Vagina (tissue), 2 donors: ENCODE data around the gene SMDT1. TPM values are rescaled to one million over a fixed set of nuclear protein-coding genes. Genes with fewer than 3 reads are reported as not detected.
A peak's percentile ranks its signal among the peaks of the same experiment; 100 is the strongest.
"Not testable (repeated sequence)": the region's sequence is repeated elsewhere in the genome, so short reads cannot be mapped to it uniquely, and the experiment has no call there.

Experiments
- DNase-seq, 2 donors: peaks; one replicate each; pipeline ENCODE4 v3.0.0-alpha.2; 2017; ENCODE audit errors: extremely low spot score in 2 of 2
- H3K27ac ChIP-seq: fragments of 200-600 bp; sonication (generic); one replicate; pipeline ENCODE4 v1.5.1; 2019
- H3K27me3 ChIP-seq: fragments of 200-600 bp; sonication (generic); one replicate; pipeline ENCODE4 v1.5.1; 2019
- H3K36me3 ChIP-seq, 2 donors: fragments of 200-600 bp; sonication (generic); one replicate each; pipeline ENCODE4 v1.5.1; 2017 to 2019
- H3K4me1 ChIP-seq: fragments of 200-600 bp; sonication (generic); one replicate; pipeline ENCODE4 v1.5.1; 2019
- H3K4me3 ChIP-seq, 2 donors: fragments of 200-600 bp; sonication (generic); 1 replicate in 1 of 2; 2 replicates in 1 of 2; pipeline ENCODE4 v1.5.1; 2016 to 2019
- H3K9me3 ChIP-seq: fragments of 200-600 bp; sonication (generic); one replicate; pipeline ENCODE4 v1.5.1; 2019
- POLR2A ChIP-seq, 2 donors: fragments of 450-650 bp; IDR thresholded peaks; one replicate each; pipeline ENCODE4 v1.6.1; 2017; ENCODE audit warnings: antibody characterized with exemption in 2 of 2, mild to moderate bottlenecking in 2 of 2, moderate library complexity in 2 of 2
- POLR2AphosphoS5 ChIP-seq, 2 donors: sonication (generic); formaldehyde crosslinking; IDR thresholded peaks; one replicate each; pipeline ENCODE4 v1.9.0; 2017; ENCODE audit warnings: antibody characterized with exemption in 2 of 2, mild to moderate bottlenecking in 2 of 2, low read depth in 1 of 2; ENCODE audit not compliant: insufficient read depth in 1 of 2
- intact Hi-C: fragments of 100-400 bp; cut with DNase I; formaldehyde crosslinking; loops from one replicate; pipeline ENCODE4 v1.15.1; 2023
- total RNA-seq: library from RNA; depleted of rRNA; stranded (reverse); fragments of >200 nt; gene quantifications from one replicate; pipeline ENCODE4 v1.2.3, GENCODE V29; 2016
- TF ChIP-seq, protein P1 (sequence below), 3 experiments: fragments of 450-650 bp in 2 of 3; fragments of 200-600 bp in 1 of 3; sonication (generic) in 1 of 3; IDR thresholded peaks; one replicate each; pipeline ENCODE4 v1.5.1; 2017 to 2019; ENCODE audit warnings: antibody characterized with exemption in 3 of 3, mild to moderate bottlenecking in 2 of 3, moderate library complexity in 2 of 3

The SMDT1 gene
- total RNA-seq, 1 donor from 2014 or later, result 40.3 TPM

- no peaks in the 10 kb centered on the region for H3K27me3 ChIP-seq
- intact Hi-C loops, result no loop called here
- peaks cover 0 to 38% of the 10 kb centered on the region in 2 donors for H3K36me3 ChIP-seq
- H3K27ac ChIP-seq, result no peak overlapping the region
- TF ChIP-seq, protein P1, sequence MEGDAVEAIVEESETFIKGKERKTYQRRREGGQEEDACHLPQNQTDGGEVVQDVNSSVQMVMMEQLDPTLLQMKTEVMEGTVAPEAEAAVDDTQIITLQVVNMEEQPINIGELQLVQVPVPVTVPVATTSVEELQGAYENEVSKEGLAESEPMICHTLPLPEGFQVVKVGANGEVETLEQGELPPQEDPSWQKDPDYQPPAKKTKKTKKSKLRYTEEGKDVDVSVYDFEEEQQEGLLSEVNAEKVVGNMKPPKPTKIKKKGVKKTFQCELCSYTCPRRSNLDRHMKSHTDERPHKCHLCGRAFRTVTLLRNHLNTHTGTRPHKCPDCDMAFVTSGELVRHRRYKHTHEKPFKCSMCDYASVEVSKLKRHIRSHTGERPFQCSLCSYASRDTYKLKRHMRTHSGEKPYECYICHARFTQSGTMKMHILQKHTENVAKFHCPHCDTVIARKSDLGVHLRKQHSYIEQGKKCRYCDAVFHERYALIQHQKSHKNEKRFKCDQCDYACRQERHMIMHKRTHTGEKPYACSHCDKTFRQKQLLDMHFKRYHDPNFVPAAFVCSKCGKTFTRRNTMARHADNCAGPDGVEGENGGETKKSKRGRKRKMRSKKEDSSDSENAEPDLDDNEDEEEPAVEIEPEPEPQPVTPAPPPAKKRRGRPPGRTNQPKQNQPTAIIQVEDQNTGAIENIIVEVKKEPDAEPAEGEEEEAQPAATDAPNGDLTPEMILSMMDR (IDR thresholded peaks at IDR 0.05), result no peak
- TF ChIP-seq POLR2A (IDR thresholded peaks at IDR 0.05), result no peak
- TF ChIP-seq POLR2AphosphoS5 (IDR thresholded peaks at IDR 0.05; ENCODE audit: insufficient read depth in 1 of 2, low read depth in 1 of 2), result no peak
- DNase-seq, result no peak
- no peak overlapping the region for H3K4me3 ChIP-seq
- H3K4me1 ChIP-seq, result peaks cover 33% of the 10 kb centered on the region
- no peaks in the 10 kb centered on the region for H3K9me3 ChIP-seq
These were observed 5.4 kb downstream of the SMDT1 start for GRCh38 chr22:42084874-42085273.

DNA sequence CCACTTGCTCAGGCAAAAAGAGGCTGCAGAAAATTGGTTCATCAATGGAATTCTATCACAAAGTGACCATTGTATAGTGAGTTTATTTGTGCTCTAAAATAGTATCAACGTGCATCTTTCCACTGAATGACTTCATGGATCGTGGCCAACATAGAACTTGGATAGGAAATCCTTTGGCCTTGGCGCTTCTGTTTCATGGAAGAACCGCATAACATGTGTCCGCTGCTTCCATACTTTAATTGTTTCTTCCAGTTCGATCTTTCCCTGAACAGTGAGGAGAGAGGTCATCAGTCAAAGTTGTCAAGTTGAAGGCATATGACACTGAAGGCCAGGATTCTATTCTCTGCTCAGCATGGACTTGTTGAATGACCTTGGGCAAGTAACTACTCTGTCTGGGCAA, 6.6 kb downstream of the SMDT1 start:
- intact Hi-C loops, result no loop called here
- H3K4me3 ChIP-seq, result no peak overlapping the region
- H3K9me3 ChIP-seq, result no peaks in the 10 kb centered on the region
- peaks cover 0 to 38% of the 10 kb centered on the region in 2 donors for H3K36me3 ChIP-seq
- no peak for DNase-seq
- no peaks in the 10 kb centered on the region for H3K27me3 ChIP-seq
- H3K27ac ChIP-seq, result no peak overlapping the region
- peaks cover 29% of the 10 kb centered on the region for H3K4me1 ChIP-seq
- TF ChIP-seq POLR2AphosphoS5 (IDR thresholded peaks at IDR 0.05; ENCODE audit: insufficient read depth in 1 of 2, low read depth in 1 of 2), result no peak
- TF ChIP-seq, protein P1 (IDR thresholded peaks at IDR 0.05), result no peak
- TF ChIP-seq POLR2A (IDR thresholded peaks at IDR 0.05), result no peak

DNA sequence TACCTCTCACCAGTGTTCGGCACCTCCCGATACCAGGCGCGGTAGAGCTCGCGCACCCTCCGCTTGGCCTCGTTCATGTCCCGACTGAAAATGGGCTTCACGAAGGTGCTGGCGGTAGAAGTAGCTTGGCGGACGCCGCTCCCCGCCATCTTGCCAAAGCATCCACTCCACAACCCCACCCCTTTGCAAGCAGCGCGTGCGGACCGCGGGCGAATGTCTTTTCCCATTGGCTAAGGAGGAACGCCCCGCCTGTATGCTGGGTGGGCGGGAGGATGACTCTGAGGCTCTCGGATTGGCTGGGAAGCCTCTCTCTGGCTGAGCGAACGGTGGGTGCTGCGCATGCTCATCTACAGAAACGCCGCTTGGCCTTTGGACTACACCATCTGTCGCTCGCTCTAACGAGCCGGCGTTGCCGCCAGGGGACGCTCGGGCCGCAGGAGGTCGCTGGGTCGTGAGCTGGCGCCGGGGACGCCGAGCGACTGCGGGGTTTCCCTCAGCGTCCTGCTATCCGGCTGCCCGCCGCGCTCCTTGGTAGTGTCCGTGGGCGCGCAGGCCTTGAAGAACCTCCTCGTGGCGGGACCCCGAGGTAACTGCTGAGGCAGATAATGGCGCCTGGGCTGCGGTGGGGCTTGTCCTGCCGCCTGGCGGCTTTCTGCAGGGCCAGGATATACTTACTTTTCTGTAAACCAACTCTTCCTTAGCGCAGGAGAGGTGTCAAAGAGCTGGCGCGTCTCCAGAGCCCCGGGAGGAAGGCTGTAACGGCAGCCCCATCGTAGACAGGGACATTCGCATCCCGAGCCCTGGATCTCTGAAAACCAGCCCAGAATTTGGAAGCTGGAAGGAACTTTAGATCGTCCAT, 11.3 kb downstream of the SMDT1 start, which contains the start of gene NDUFA6:
NDUFA6 (minus strand) TSS at position 177 of the 859 bp plus-strand sequence; CDS start at position 149, 28 bp downstream.
- Histone ChIP-seq H3K36me3 (peaks cover 0 to 12% of the 10 kb centered on the region in 2 donors), H3K27me3 (no peaks in the 10 kb centered on the region), H3K27ac (peak within 1 kb of the TSS; percentile 95), H3K4me3 (peak within 1 kb of the TSS; percentile 88 to 90), H3K4me1 (peaks cover 33% of the 10 kb centered on the region), H3K9me3 (no peaks in the 10 kb centered on the region)
- peak; percentile 99 for DNase-seq
- TF ChIP-seq POLR2AphosphoS5 (IDR thresholded peaks at IDR 0.05; ENCODE audit: insufficient read depth in 1 of 2, low read depth in 1 of 2), result peak; percentile 98 to 99
- TF ChIP-seq, protein P1 (IDR thresholded peaks at IDR 0.05), result peak; percentile 78 to 97 (median 96)
- TF ChIP-seq POLR2A (IDR thresholded peaks at IDR 0.05), result peak in 1 of 2 donors; percentile 73
- intact Hi-C loops, result loop anchor here (5.0 kb wide), 1 partner anchor 346 kb away; no protein-coding TSS in a partner anchor

- DNase-seq, result no peak
- peak overlapping the region; percentile 95 for H3K27ac ChIP-seq
- H3K36me3 ChIP-seq, result peaks cover 0 to 6% of the 10 kb centered on the region in 2 donors
- intact Hi-C loops, result loop anchor here (5.0 kb wide), 1 partner anchor 346 kb away; no protein-coding TSS in a partner anchor
- TF ChIP-seq POLR2AphosphoS5 (IDR thresholded peaks at IDR 0.05; ENCODE audit: insufficient read depth in 1 of 2, low read depth in 1 of 2), result no peak
- TF ChIP-seq, protein P1 (IDR thresholded peaks at IDR 0.05), result no peak
- TF ChIP-seq POLR2A (IDR thresholded peaks at IDR 0.05), result no peak
- H3K27me3 ChIP-seq, result no peaks in the 10 kb centered on the region
- no peaks in the 10 kb centered on the region for H3K9me3 ChIP-seq
- H3K4me3 ChIP-seq, result peak overlapping the region; percentile 88 to 90
- peaks cover 33% of the 10 kb centered on the region for H3K4me1 ChIP-seq
These were observed 11.9 kb downstream of the SMDT1 start for GRCh38 chr22:42091455-42091782.

DNA sequence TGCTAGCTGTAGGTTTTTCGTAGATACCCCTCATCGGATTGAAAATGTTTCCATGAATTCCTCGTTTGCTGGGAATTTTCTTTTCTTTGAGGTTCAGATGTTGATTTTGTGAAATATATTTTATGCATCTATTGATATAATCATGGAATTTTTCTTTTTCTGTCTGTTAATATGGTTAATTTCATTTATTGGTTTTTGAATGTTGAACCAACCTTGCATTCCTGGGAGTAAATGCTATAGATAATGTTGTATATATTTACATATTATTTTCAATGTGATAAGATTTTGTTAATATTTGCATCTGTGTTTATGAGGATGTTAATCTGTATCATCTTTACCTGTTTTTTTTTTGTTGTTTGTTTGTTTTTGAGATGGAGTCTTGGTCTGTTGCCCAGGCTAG, 21.7 kb downstream of the SMDT1 start:
- H3K36me3 ChIP-seq, result peaks cover 0 to 19% of the 10 kb centered on the region in 2 donors
- no peak overlapping the region for H3K27ac ChIP-seq
- DNase-seq, result no peak
- intact Hi-C loops, result no loop called here
- no peaks in the 10 kb centered on the region for H3K27me3 ChIP-seq
- H3K4me1 ChIP-seq, result no peaks in the 10 kb centered on the region
- H3K4me3 ChIP-seq, result no peak overlapping the region
- TF ChIP-seq, protein P1 (IDR thresholded peaks at IDR 0.05), result no peak
- no peak for TF ChIP-seq POLR2AphosphoS5 (IDR thresholded peaks at IDR 0.05; ENCODE audit: insufficient read depth in 1 of 2, low read depth in 1 of 2)
- no peak for TF ChIP-seq POLR2A (IDR thresholded peaks at IDR 0.05)
- H3K9me3 ChIP-seq, result peaks cover 17% of the 10 kb centered on the region

DNA sequence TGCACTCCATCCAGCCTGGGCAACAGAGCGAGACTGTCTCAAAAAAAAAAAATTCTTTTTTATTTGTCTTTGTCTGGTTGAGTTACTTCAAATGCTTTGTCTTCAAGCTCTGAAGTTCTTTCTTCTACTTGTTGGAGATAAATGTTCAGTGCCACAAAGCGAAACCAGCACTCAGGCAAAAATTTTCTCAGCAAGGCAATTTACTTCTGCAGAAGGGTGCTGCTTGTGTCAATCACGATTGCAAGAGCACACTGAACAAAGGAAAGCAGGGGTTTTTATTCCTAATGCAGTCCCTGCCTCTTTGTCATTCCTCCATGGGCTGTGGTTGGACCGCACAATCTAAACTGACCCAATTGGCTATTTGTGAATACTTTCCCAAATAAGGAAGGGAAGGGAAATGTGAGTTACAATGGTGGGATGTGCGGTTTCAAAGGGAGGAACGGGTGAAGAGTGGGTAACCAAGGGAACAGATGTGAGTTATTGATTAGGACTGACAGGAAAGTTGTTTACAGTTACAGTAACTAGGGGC, 24.9 kb downstream of the SMDT1 start:
- H3K36me3 ChIP-seq, result peaks cover 0 to 14% of the 10 kb centered on the region in 2 donors
- DNase-seq, H3K4me3 ChIP-seq, intact Hi-C loops, H3K27me3 ChIP-seq, H3K4me1 ChIP-seq, H3K27ac ChIP-seq: not testable (repeated sequence)
- peaks cover 17% of the 10 kb centered on the region for H3K9me3 ChIP-seq
